ENCODE results near the gene URB2. TPM values are rescaled to one million over a fixed set of nuclear protein-coding genes. Genes with fewer than 3 reads are reported as not detected.

URB2 gene
- total and polyA plus RNA-seq, 10 of the 15 experiments (the other 5 are each of a cell fraction or from before 2014, with no cell fraction given) = 2.7 to 24.0 (median 16.9) TPM

DNA sequence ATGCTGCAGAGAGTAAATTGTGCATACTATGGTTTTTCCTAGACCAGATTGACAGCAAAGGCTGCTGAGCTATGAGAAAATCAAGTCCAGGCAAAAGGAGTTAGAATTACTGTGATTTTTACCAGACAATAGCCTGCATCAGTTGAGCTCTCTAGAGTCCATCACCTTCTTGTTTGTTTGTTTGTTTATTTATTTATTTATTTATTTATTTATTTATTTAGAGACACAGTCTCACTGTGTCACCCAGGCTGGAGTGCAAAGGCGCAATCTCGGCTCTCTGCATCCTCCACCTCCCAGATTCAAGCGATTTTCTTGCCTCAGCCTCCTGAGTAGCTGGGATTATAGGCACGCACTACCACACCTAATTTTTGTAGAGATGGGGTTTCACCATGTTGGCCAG is 43.3 kb upstream of the URB2 start:
- TF ChIP-seq EED (IDR thresholded peaks at IDR 0.05; ENCODE audit: low read depth) = no peak
- Histone ChIP-seq H3K4me3 (no peak overlapping the region), H3K4me2 (ENCODE audit: control insufficient read depth, insufficient read depth) (no peak overlapping the region), H3K9ac (ENCODE audit: control insufficient read depth, insufficient read depth, low read length) (no peak overlapping the region), H3K36me3 (ENCODE audit: control insufficient read depth in 2 of 2, insufficient read depth in 2 of 2, low read length in 1 of 2) (no peaks in the 10 kb centered on the region), H3K4me1 (ENCODE audit: control insufficient read depth, insufficient read depth, low read length) (peaks cover 9% of the 10 kb centered on the region), H3K79me2 (ENCODE audit: control insufficient read depth, insufficient read depth, low read length) (no peaks in the 10 kb centered on the region), H2AFZ (ENCODE audit: control insufficient read depth, low read depth, low read length) (no peak overlapping the region), H3K27me3 (replicated peaks in 1 of 2; ENCODE audit: control insufficient read depth in 2 of 2, insufficient read depth in 2 of 2, low read length in 1 of 2) (no peaks in the 10 kb centered on the region), H4K20me1 (ENCODE audit: control insufficient read depth, insufficient read depth) (no peaks in the 10 kb centered on the region), H3K9me3 (replicated peaks; ENCODE audit: control insufficient read depth, insufficient read depth, low read length) (no peaks in the 10 kb centered on the region), H3K27ac (ENCODE audit: control insufficient read depth, insufficient read depth) (no peak overlapping the region)
- no peak for FAIRE-seq
- ChIA-PET POLR2A (no interaction called here), RAD21 (ENCODE audit: unreplicated experiment) (no interaction called here), SMC1A (ENCODE audit: uncharacterized antibody, unreplicated experiment) (interaction anchor here (0.6 to 1.7 kb wide), 3 partner anchors 12 to 926 kb away, joined by 3 to 7 read pairs (median 3); no protein-coding TSS in a partner anchor), CTCF (interaction anchor here (1.7 kb wide), 1 partner anchor 41 kb away, joined by 6 read pairs; no protein-coding TSS in a partner anchor)
- no peak for ATAC-seq
- intact Hi-C loops (cut with micrococcal nuclease; ENCODE audit: unreplicated experiment) = no loop called here
- 61% methylated on average over 4 of the region's 4 CpGs for WGBS (ENCODE audit: insufficient coverage, insufficient replicate concordance, low lambda C conversion rate, missing lambda C conversion rate)
- in situ Hi-C loops (cut with MboI) = no loop called here
- no TSS peak for BruUV-seq (replicated peaks)
- DNase-seq (ENCODE audit: low read depth, low spot score) = no peak

DNA sequence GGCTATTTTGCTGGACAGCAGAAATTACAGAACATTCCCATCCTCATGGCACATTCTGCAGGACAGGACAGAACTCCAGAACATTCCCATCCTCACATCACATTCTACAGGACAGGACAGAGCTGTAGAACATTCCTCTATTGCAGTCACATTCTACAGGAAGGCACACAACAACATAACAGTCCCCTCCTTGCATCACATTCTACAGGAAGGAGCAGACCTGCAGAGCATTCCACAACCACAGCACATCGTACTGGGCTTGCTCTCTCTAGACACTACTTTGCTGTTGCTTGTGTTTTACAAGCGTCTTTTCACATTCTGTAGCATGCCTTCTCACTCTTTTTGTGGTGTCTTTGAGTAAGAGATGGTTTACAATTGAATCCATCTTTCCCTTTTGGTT is 40.7 kb upstream of the URB2 start:
- no peak overlapping the region for H3K9ac ChIP-seq (ENCODE audit: control insufficient read depth, insufficient read depth, low read length)
- no TSS peak for BruUV-seq (replicated peaks)
- ATAC-seq (no peak), DNase-seq (ENCODE audit: low read depth, low spot score) (no peak), FAIRE-seq (no peak)
- H4K20me1 ChIP-seq (ENCODE audit: control insufficient read depth, insufficient read depth) = no peaks in the 10 kb centered on the region
- H2AFZ ChIP-seq (ENCODE audit: control insufficient read depth, low read depth, low read length) = no peak overlapping the region
- no peak overlapping the region for H3K27ac ChIP-seq (ENCODE audit: control insufficient read depth, insufficient read depth)
- no peaks in the 10 kb centered on the region for H3K4me1 ChIP-seq (ENCODE audit: control insufficient read depth, insufficient read depth, low read length)
- ChIA-PET SMC1A (ENCODE audit: uncharacterized antibody, unreplicated experiment) (no interaction called here), POLR2A (no interaction called here), RAD21 (ENCODE audit: unreplicated experiment) (interaction anchor here (0.6 kb wide), 1 partner anchor 722 kb away, joined by 4 read pairs; no protein-coding TSS in a partner anchor), CTCF (interaction anchor here (0.6 kb wide), 1 partner anchor 825 kb away, joined by 3 read pairs; no protein-coding TSS in a partner anchor)
- H3K27me3 ChIP-seq (replicated peaks in 1 of 2; ENCODE audit: control insufficient read depth in 2 of 2, insufficient read depth in 2 of 2, low read length in 1 of 2) = no peaks in the 10 kb centered on the region
- no peaks in the 10 kb centered on the region for H3K36me3 ChIP-seq (ENCODE audit: control insufficient read depth in 2 of 2, insufficient read depth in 2 of 2, low read length in 1 of 2)
- 67% methylated on average over 2 of the region's 2 CpGs for WGBS (ENCODE audit: insufficient coverage, insufficient replicate concordance, low lambda C conversion rate, missing lambda C conversion rate)
- in situ Hi-C loops (cut with MboI) (no loop called here), intact Hi-C loops (cut with micrococcal nuclease; ENCODE audit: unreplicated experiment) (no loop called here)
- no peaks in the 10 kb centered on the region for H3K79me2 ChIP-seq (ENCODE audit: control insufficient read depth, insufficient read depth, low read length)
- no peak overlapping the region for H3K4me2 ChIP-seq (ENCODE audit: control insufficient read depth, insufficient read depth)
- H3K9me3 ChIP-seq (replicated peaks; ENCODE audit: control insufficient read depth, insufficient read depth, low read length) = no peaks in the 10 kb centered on the region
- no peak overlapping the region for H3K4me3 ChIP-seq
- TF ChIP-seq TCF12 (IDR thresholded peaks at IDR 0.05; ENCODE audit: low read depth, low read length) (no peak), NR2F1 (conservative IDR thresholded peaks at IDR 0.05) (no peak), RFX5 (IDR thresholded peaks at IDR 0.05; ENCODE audit: low read depth, low read length) (no peak), PML (IDR thresholded peaks at IDR 0.05; ENCODE audit: low read length) (no peak), ZBED1 (IDR thresholded peaks at IDR 0.05; ENCODE audit: borderline replicate concordance) (no peak), NFIC (IDR thresholded peaks at IDR 0.05; ENCODE audit: low read depth, low read length) (no peak), NR2C1 (IDR thresholded peaks at IDR 0.05) (no peak), SPI1 (IDR thresholded peaks at IDR 0.05; ENCODE audit: borderline replicate concordance, insufficient read depth, low read depth, low read length) (no peak), SMC3 (IDR thresholded peaks at IDR 0.05; ENCODE audit: borderline replicate concordance, low read length) (no peak), TCF3 (IDR thresholded peaks at IDR 0.05; ENCODE audit: borderline replicate concordance, insufficient read depth, low read depth, low read length) (no peak)
- TF ChIP-seq, protein P1, sequence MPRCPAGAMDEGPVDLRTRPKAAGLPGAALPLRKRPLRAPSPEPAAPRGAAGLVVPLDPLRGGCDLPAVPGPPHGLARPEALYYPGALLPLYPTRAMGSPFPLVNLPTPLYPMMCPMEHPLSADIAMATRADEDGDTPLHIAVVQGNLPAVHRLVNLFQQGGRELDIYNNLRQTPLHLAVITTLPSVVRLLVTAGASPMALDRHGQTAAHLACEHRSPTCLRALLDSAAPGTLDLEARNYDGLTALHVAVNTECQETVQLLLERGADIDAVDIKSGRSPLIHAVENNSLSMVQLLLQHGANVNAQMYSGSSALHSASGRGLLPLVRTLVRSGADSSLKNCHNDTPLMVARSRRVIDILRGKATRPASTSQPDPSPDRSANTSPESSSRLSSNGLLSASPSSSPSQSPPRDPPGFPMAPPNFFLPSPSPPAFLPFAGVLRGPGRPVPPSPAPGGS (IDR thresholded peaks at IDR 0.05; ENCODE audit: borderline replicate concordance, insufficient read depth, low read depth, low read length, poor library complexity, severe bottlenecking) = no peak
- TF ChIP-seq, protein P2, sequence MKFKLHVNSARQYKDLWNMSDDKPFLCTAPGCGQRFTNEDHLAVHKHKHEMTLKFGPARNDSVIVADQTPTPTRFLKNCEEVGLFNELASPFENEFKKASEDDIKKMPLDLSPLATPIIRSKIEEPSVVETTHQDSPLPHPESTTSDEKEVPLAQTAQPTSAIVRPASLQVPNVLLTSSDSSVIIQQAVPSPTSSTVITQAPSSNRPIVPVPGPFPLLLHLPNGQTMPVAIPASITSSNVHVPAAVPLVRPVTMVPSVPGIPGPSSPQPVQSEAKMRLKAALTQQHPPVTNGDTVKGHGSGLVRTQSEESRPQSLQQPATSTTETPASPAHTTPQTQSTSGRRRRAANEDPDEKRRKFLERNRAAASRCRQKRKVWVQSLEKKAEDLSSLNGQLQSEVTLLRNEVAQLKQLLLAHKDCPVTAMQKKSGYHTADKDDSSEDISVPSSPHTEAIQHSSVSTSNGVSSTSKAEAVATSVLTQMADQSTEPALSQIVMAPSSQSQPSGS (IDR thresholded peaks at IDR 0.05; ENCODE audit: low read length) = no peak
- TF ChIP-seq, protein P3, sequence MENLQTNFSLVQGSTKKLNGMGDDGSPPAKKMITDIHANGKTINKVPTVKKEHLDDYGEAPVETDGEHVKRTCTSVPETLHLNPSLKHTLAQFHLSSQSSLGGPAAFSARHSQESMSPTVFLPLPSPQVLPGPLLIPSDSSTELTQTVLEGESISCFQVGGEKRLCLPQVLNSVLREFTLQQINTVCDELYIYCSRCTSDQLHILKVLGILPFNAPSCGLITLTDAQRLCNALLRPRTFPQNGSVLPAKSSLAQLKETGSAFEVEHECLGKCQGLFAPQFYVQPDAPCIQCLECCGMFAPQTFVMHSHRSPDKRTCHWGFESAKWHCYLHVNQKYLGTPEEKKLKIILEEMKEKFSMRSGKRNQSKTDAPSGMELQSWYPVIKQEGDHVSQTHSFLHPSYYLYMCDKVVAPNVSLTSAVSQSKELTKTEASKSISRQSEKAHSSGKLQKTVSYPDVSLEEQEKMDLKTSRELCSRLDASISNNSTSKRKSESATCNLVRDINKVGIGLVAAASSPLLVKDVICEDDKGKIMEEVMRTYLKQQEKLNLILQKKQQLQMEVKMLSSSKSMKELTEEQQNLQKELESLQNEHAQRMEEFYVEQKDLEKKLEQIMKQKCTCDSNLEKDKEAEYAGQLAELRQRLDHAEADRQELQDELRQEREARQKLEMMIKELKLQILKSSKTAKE (IDR thresholded peaks at IDR 0.05; ENCODE audit: low read depth, poor library complexity, severe bottlenecking) = no peak

All from GM12878 (cell line).